ENCODE measurements around the gene CCDC92.

GRCh38 chr12:124002021-124002644, 29.5 kb upstream of the CCDC92 start:
- TF ChIP-seq CTCF (IDR thresholded peaks at IDR 0.05) (no peak), POLR2AphosphoS5 (IDR thresholded peaks at IDR 0.05; ENCODE audit: low read depth, low read length) (no peak)
